ENCODE results near the gene RBMXL3. TPM values are rescaled to one million over a fixed set of nuclear protein-coding genes. Genes with fewer than 3 reads are reported as not detected.

The RBMXL3 gene
- total and polyA plus RNA-seq, 10 of the 15 experiments (the other 5 are each of a cell fraction or from before 2014, with no cell fraction given) = not detected

- no peak for FAIRE-seq
These were observed 47.8 kb downstream of the RBMXL3 start for GRCh38 chrX:115237056-115237455.

More at GRCh38 chrX:115237056-115237455, 47.8 kb downstream of the RBMXL3 start:
- no peak for DNase-seq (ENCODE audit: low read depth, low spot score)
- Histone ChIP-seq H3K4me2 (ENCODE audit: control insufficient read depth, insufficient read depth) (no peak overlapping the region), H3K4me1 (ENCODE audit: control insufficient read depth, insufficient read depth, low read length) (no peaks in the 10 kb centered on the region), H3K79me2 (ENCODE audit: control insufficient read depth, insufficient read depth, low read length) (no peaks in the 10 kb centered on the region), H4K20me1 (ENCODE audit: control insufficient read depth, insufficient read depth) (no peaks in the 10 kb centered on the region), H3K27ac (ENCODE audit: control insufficient read depth, insufficient read depth) (no peak overlapping the region), H3K9me3 (replicated peaks; ENCODE audit: control insufficient read depth, insufficient read depth, low read length) (no peaks in the 10 kb centered on the region), H2AFZ (ENCODE audit: control insufficient read depth, low read depth, low read length) (no peak overlapping the region), H3K36me3 (ENCODE audit: control insufficient read depth in 2 of 2, insufficient read depth in 2 of 2, low read length in 1 of 2) (no peaks in the 10 kb centered on the region), H3K9ac (ENCODE audit: control insufficient read depth, insufficient read depth, low read length) (no peak overlapping the region), H3K27me3 (replicated peaks in 1 of 2; ENCODE audit: control insufficient read depth in 2 of 2, insufficient read depth in 2 of 2, low read length in 1 of 2) (peaks cover 0 to 2% of the 10 kb centered on the region in 2 experiments; a peak in 1 of 4 replicates), H3K4me3 (no peak overlapping the region)
- ChIA-PET CTCF (no interaction called here), RAD21 (ENCODE audit: unreplicated experiment) (no interaction called here), POLR2A (no interaction called here), SMC1A (ENCODE audit: uncharacterized antibody, unreplicated experiment) (interaction anchor here (1.1 to 1.5 kb wide), 2 partner anchors 13 to 34 kb away, joined by 3 to 4 read pairs; no protein-coding TSS in a partner anchor)
- TF ChIP-seq, protein P1, sequence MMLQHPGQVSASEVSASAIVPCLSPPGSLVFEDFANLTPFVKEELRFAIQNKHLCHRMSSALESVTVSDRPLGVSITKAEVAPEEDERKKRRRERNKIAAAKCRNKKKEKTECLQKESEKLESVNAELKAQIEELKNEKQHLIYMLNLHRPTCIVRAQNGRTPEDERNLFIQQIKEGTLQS (IDR thresholded peaks at IDR 0.05; ENCODE audit: borderline replicate concordance, extremely low read depth, low read depth, low read length) = no peak
- TF ChIP-seq SMAD1 (IDR thresholded peaks at IDR 0.05; ENCODE audit: low read depth, partially characterized antibody) (no peak), NRF1 (conservative IDR thresholded peaks at IDR 0.05; ENCODE audit: low read depth, low read length) (no peak), EP300 (IDR thresholded peaks at IDR 0.05; ENCODE audit: borderline replicate concordance in 1 of 2, control insufficient read depth in 1 of 2, low read depth in 2 of 2, low read length in 2 of 2) (no peak), KDM1A (IDR thresholded peaks at IDR 0.05; ENCODE audit: borderline replicate concordance) (no peak), ZNF687 (IDR thresholded peaks at IDR 0.05) (no peak), ZBTB11 (CRISPR knock-in tag; IDR thresholded peaks at IDR 0.05) (no peak), E4F1 (IDR thresholded peaks at IDR 0.05; ENCODE audit: borderline replicate concordance, partially characterized antibody) (no peak), GABPA (IDR thresholded peaks at IDR 0.05; ENCODE audit: low read depth) (no peak)
- no TSS peak for BruUV-seq (replicated peaks)
- WGBS (ENCODE audit: insufficient coverage, insufficient replicate concordance, low lambda C conversion rate, missing lambda C conversion rate) = 0% methylated on average over 1 of the region's 1 CpG
- in situ Hi-C loops (cut with MboI) (no loop called here), intact Hi-C loops (cut with micrococcal nuclease; ENCODE audit: unreplicated experiment) (no loop called here)
- no peak for ATAC-seq

Measured in GM12878 (cell line).